ENCODE data around the gene MYPN.

DNA sequence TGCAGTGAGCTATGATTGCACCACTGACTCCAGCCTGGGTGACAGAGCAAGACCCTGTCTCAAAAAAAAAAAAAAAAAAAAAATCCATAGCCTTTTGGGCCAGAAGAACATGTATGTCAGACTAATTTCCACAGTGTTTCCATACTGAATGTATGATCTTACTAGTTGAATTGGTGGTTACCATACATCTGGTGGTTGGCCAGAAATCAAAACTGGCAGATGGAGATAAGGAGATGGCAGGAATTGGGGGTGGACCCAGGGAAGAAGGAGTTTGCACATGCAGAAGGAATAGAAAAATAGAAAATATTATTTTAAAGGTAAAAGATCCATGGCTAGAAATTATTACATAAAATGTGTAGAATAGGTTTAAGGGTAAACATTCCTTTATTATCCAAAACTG, 126.3 kb downstream of the MYPN start:
- TF ChIP-seq, protein P1, sequence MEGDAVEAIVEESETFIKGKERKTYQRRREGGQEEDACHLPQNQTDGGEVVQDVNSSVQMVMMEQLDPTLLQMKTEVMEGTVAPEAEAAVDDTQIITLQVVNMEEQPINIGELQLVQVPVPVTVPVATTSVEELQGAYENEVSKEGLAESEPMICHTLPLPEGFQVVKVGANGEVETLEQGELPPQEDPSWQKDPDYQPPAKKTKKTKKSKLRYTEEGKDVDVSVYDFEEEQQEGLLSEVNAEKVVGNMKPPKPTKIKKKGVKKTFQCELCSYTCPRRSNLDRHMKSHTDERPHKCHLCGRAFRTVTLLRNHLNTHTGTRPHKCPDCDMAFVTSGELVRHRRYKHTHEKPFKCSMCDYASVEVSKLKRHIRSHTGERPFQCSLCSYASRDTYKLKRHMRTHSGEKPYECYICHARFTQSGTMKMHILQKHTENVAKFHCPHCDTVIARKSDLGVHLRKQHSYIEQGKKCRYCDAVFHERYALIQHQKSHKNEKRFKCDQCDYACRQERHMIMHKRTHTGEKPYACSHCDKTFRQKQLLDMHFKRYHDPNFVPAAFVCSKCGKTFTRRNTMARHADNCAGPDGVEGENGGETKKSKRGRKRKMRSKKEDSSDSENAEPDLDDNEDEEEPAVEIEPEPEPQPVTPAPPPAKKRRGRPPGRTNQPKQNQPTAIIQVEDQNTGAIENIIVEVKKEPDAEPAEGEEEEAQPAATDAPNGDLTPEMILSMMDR (IDR thresholded peaks at IDR 0.05; ENCODE audit: low read length) = no peak
- no peak for TF ChIP-seq EZH2 (IDR thresholded peaks at IDR 0.05; ENCODE audit: borderline replicate concordance, low read length)

All from OCI-LY1 (cell line).